OCI-LY7 (cell line): Measurements from ENCODE around the gene DNASE1L1. TPM values are rescaled to one million over a fixed set of nuclear protein-coding genes. Genes with fewer than 3 reads are reported as not detected.

Source experiments
- BruUV-seq: library from RNA; stranded (reverse); fragments of 400-500 nt; replicated peaks from 2 replicates; lab custom pipeline; 2021; lab: Mats Ljungman, UMichigan
- CTCF ChIA-PET: fragments of 300-600 bp; sonication (Branson Sonifier 250); formaldehyde crosslinking; loops from one replicate; lab custom pipeline; 2022; ENCODE audit warnings: antibody characterized with exemption; ENCODE audit not compliant: unreplicated experiment; lab: Charles Lee
- POLR2A ChIA-PET: fragments of 300-600 bp; sonication (Branson Sonifier 250); formaldehyde crosslinking; loops from one replicate; lab custom pipeline; 2022; ENCODE audit warnings: antibody characterized with exemption; lab: Charles Lee
- DNase-seq: peaks from one replicate; pipeline ENCODE4 v3.0.0-alpha.2; 2015; ENCODE audit warnings: low spot score
- H2AFZ ChIP-seq: fragments of 200-600 bp; sonication (generic), shearing (Covaris generic); 2 replicates; pipeline ENCODE4 v1.6.1; 2014; ENCODE audit warnings: mild to moderate bottlenecking, antibody characterized with exemption, low read length, moderate library complexity
- H3K27ac ChIP-seq: fragments of 200-600 bp; sonication (generic); 2 replicates; pipeline ENCODE4 v1.5.1; 2014; ENCODE audit warnings: mixed run types, low read depth, mild to moderate bottlenecking, moderate library complexity, low read length, inconsistent platforms; ENCODE audit not compliant: poor library complexity, severe bottlenecking
- H3K36me3 ChIP-seq: fragments of 200-600 bp; sonication (generic); 2 replicates; pipeline ENCODE4 v1.6.1; 2014; ENCODE audit warnings: mild to moderate bottlenecking, antibody characterized with exemption, low read length, moderate library complexity, mixed read lengths; ENCODE audit not compliant: insufficient read depth
- H3K4me1 ChIP-seq: fragments of 200-600 bp; sonication (generic); 2 replicates; pipeline ENCODE4 v1.5.1; 2014; ENCODE audit warnings: mild to moderate bottlenecking, low read length; ENCODE audit not compliant: insufficient read depth, poor library complexity, severe bottlenecking
- H3K4me2 ChIP-seq: fragments of 200-600 bp; sonication (generic); 2 replicates; pipeline ENCODE4 v1.6.1; 2014; ENCODE audit warnings: mild to moderate bottlenecking, low read length
- H3K4me3 ChIP-seq: fragments of 200-600 bp; sonication (generic); 2 replicates; pipeline ENCODE4 v1.5.1; 2014; ENCODE audit warnings: mild to moderate bottlenecking, low read depth, low read length; ENCODE audit not compliant: poor library complexity, severe bottlenecking
- H3K79me2 ChIP-seq: fragments of 200-600 bp; sonication (generic); 2 replicates; pipeline ENCODE4 v1.6.1; 2016; ENCODE audit warnings: low read depth, mild to moderate bottlenecking, low read length, moderate library complexity, mixed read lengths; ENCODE audit not compliant: insufficient read depth
- H3K9me2 ChIP-seq: fragments of 200-600 bp; sonication (generic); 2 replicates; pipeline ENCODE4 v1.6.1; 2016; ENCODE audit warnings: mild to moderate bottlenecking, low read length, mixed read lengths; ENCODE audit not compliant: insufficient read depth
- H3K9me3 ChIP-seq: fragments of 200-600 bp; sonication (generic); 2 replicates; pipeline ENCODE4 v1.6.1; 2014; ENCODE audit warnings: mild to moderate bottlenecking, mixed run types, low read length, mixed read lengths
- H4K20me1 ChIP-seq: fragments of 200-600 bp; sonication (generic); 2 replicates; pipeline ENCODE4 v1.6.1; 2014; ENCODE audit warnings: mild to moderate bottlenecking, antibody characterized with exemption, low read length, moderate library complexity, mixed read lengths; ENCODE audit not compliant: insufficient read depth
- CTCF ChIP-seq: fragments of 200-600 bp; sonication (generic); conservative IDR thresholded peaks from 2 replicates; pipeline ENCODE4 v1.5.1; 2014; ENCODE audit warnings: mild to moderate bottlenecking, antibody characterized with exemption, low read length, moderate library complexity, mixed read lengths
- EZH2phosphoT487 ChIP-seq: fragments of 200-600 bp; sonication (generic); IDR thresholded peaks from 2 replicates; pipeline ENCODE4 v1.6.1; 2018; ENCODE audit warnings: low read depth, borderline replicate concordance, mild to moderate bottlenecking, mixed run types, antibody characterized with exemption, low read length, moderate library complexity, mixed read lengths
- intact Hi-C: fragments of 100-400 bp; cut with micrococcal nuclease; formaldehyde crosslinking; loops from one replicate; pipeline ENCODE4 v1.10.0; 2022; ENCODE audit not compliant: unreplicated experiment
- total RNA-seq, 2 experiments: library from RNA; depleted of rRNA in 1 of 2; stranded (reverse); fragments of >200 nt in 1 of 2; shearing (Covaris generic) in 1 of 2; gene quantifications; 2 replicates each; pipeline ENCODE4 v1.2.3, GENCODE V29; 2014 to 2022

DNASE1L1 gene
- total RNA-seq, 2 experiments from 2014 or later: 23.1 to 30.1 TPM

DNA sequence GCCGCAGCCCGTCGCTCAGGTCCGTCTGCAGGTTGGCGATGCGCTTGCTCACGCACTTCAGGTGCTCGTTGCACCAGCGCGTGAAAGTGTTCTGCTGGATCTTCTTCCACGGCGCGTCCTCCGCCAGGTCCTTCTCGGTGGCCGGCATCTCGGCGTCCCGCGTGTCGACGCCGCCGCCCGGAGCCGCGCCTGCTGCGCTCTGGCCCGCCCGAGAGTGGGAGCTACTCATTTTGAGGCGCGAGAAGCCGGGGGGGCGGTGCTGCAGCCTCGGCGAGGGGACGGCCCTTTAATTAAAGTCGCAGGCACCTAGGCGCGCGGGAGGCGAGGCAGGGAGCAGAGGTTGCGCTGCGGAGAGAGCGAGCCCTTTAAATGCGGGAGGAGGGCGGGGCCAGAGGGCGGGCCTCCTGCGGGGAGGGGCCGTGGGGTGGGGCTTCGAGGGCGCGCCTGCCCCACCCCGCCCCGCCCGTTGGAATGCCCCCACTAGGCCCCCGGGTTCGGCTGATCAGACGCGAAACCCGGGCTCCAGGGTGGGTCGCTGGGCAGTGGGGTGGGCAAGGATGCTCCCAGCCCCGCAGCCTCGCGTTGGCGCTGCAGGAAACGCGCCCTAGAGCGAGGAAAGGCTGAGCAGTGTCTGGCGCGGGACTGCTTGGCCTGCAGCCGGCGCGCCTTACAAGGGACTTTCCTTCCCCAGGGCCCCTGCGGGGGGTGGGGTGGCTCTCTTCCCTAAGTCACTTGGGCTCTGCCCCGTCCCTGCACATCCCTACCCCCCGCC lies 37.9 kb downstream of the DNASE1L1 start:
- intact Hi-C loops: loop anchor here (10.0 kb wide), 1 partner anchor 446 kb away; the partner anchor contains the start of gene ARHGAP4
- Histone ChIP-seq H3K4me2 (peak overlapping the region; percentile 98), H4K20me1 (0 out of 2 replicates have a peak, but pooled peaks cover 3% of the 10 kb centered on the region), H3K79me2 (peaks cover 16% of the 10 kb centered on the region; the same call in 1 of the 2 replicates), H3K9me3 (no peaks in the 10 kb centered on the region), H3K4me1 (peaks cover 36% of the 10 kb centered on the region), H2AFZ (no peak overlapping the region), H3K9me2 (no peaks in the 10 kb centered on the region), H3K36me3 (peaks cover 8% of the 10 kb centered on the region; the same call in 1 of the 2 replicates), H3K4me3 (peak overlapping the region; percentile 74), H3K27ac (no peak overlapping the region)
- CTCF ChIA-PET: no interaction called here
- POLR2A ChIA-PET: interaction anchor here (0.7 kb wide), 1 partner anchor 64 kb away, joined by 4 read pairs; no protein-coding TSS in a partner anchor
- peak; percentile 93 for DNase-seq
- TF ChIP-seq CTCF: no peak
- no peak for TF ChIP-seq EZH2phosphoT487
- BruUV-seq: no TSS peak

- POLR2A ChIA-PET: interaction anchor here (0.7 kb wide), 1 partner anchor 65 kb away, joined by 4 read pairs; no protein-coding TSS in a partner anchor
- BruUV-seq: no TSS peak
- Histone ChIP-seq H3K4me2 (peak overlapping the region; percentile 98), H3K4me1 (peaks cover 36% of the 10 kb centered on the region), H3K9me2 (no peaks in the 10 kb centered on the region), H4K20me1 (0 out of 2 replicates have a peak, but pooled peaks cover 3% of the 10 kb centered on the region), H3K9me3 (no peaks in the 10 kb centered on the region), H3K4me3 (peak overlapping the region; percentile 74), H2AFZ (no peak overlapping the region), H3K79me2 (peaks cover 16% of the 10 kb centered on the region; the same call in 1 of the 2 replicates), H3K36me3 (peaks cover 10% of the 10 kb centered on the region; the same call in 1 of the 2 replicates), H3K27ac (peak overlapping the region; percentile 29)
- CTCF ChIA-PET: no interaction called here
- TF ChIP-seq CTCF (no peak), EZH2phosphoT487 (no peak)
- peak; percentile 43 for DNase-seq
- intact Hi-C loops: loop anchor here (10.0 kb wide), 1 partner anchor 446 kb away; the partner anchor contains the start of gene ARHGAP4
Measured at GRCh38 chrX:154370300-154371016, 38.6 kb downstream of the DNASE1L1 start.
